ENCODE measurements around the gene DUSP14. TPM values are rescaled to one million over a fixed set of nuclear protein-coding genes. Genes with fewer than 3 reads are reported as not detected.
"Not testable (repeated sequence)": the region's sequence is repeated elsewhere in the genome, so short reads cannot be mapped to it uniquely, and the experiment has no call there.

The DUSP14 gene
- total and polyA plus RNA-seq, 2 of the 8 experiments (the other 6 are each of a cell fraction or from before 2014, with no cell fraction given), result 22.1 to 37.9 TPM

DNA sequence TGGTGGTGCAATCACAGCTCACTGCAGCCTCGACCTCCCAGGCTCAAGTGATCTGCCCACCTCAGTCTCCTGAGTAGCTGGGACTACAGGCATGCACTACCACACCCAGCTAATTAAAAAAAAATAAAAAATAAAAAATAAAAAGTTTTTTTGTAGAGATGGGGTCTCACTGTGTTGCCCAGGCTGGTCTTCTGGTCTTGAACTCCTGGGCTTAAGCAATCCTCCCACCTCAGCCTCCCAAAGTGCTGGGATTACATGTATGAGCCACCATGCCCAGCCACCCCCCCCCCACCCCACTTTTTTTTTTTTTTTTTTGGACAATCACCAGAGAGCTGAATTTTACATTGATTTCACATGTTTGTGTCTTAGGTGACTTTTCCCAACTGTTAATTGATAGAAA lies 22.0 kb downstream of the DUSP14 start:
- not testable (repeated sequence) for H3K56ac ChIP-seq (replicated peaks; ENCODE audit: insufficient read length, low read depth, low read length); H2AFZ ChIP-seq (ENCODE audit: low read length); H3K79me2 ChIP-seq (ENCODE audit: control insufficient read depth in 1 of 2, insufficient read depth in 2 of 2, low read length in 2 of 2); H2BK12ac ChIP-seq (ENCODE audit: low read depth, low read length); H3K27me3 ChIP-seq (replicated peaks in 1 of 4; ENCODE audit: control insufficient read depth in 3 of 4, extremely low read depth in 1 of 4, insufficient read depth in 3 of 4, low read length in 3 of 4); H3K14ac ChIP-seq (ENCODE audit: insufficient read length); H4K8ac ChIP-seq (ENCODE audit: extremely low read depth, insufficient read depth, low read length); H3K4ac ChIP-seq (replicated peaks; ENCODE audit: insufficient read length, low read depth, low read length); H4K91ac ChIP-seq (replicated peaks; ENCODE audit: insufficient read length, low read length); H3K9me3 ChIP-seq (ENCODE audit: insufficient read depth in 2 of 2, low read depth in 1 of 2, low read length in 1 of 2); FAIRE-seq; H2AK5ac ChIP-seq (ENCODE audit: low read depth, low read length); H2BK5ac ChIP-seq (ENCODE audit: low read depth, low read length); H3K4me1 ChIP-seq (replicated peaks in 1 of 4; ENCODE audit: control insufficient read depth in 3 of 4, insufficient read depth in 4 of 4, low read length in 3 of 4); H2BK15ac ChIP-seq (ENCODE audit: low read length); H2BK20ac ChIP-seq (ENCODE audit: low read length); H3K79me1 ChIP-seq (ENCODE audit: low read depth, low read length); H4K5ac ChIP-seq (ENCODE audit: insufficient read length, low read depth, low read length); H3K23me2 ChIP-seq (ENCODE audit: low read depth, low read length); H3K23ac ChIP-seq (ENCODE audit: insufficient read length); H3K9ac ChIP-seq (replicated peaks in 1 of 4; ENCODE audit: extremely low read depth in 1 of 4, low read depth in 3 of 4, low read length in 3 of 4); H3K27ac ChIP-seq (ENCODE audit: low read depth, low read length); H3K4me2 ChIP-seq (ENCODE audit: insufficient read depth in 1 of 2, low read depth in 2 of 2, low read length in 2 of 2); H3K4me3 ChIP-seq (ENCODE audit: extremely low read depth in 1 of 4, insufficient read depth in 2 of 4, low read depth in 3 of 4, low read length in 4 of 4); DNase-seq (ENCODE audit: low read depth in 1 of 2, low spot score in 2 of 2); H3K18ac ChIP-seq (ENCODE audit: extremely low read depth, low read length); H4K20me1 ChIP-seq (replicated peaks in 1 of 2; ENCODE audit: control insufficient read depth in 1 of 2, insufficient read depth in 2 of 2, low read length in 2 of 2); H2BK120ac ChIP-seq (replicated peaks; ENCODE audit: low read depth, low read length)
- CTCF ChIA-PET (ENCODE audit: partially characterized antibody), result interaction anchor here (0.7 to 1.4 kb wide), 4 partner anchors 9 to 31 kb away, joined by 3 to 4 read pairs (median 3); no protein-coding TSS in a partner anchor
- WGBS, 2 experiments (ENCODE audit: extremely low coverage in 1 of 2, insufficient coverage in 1 of 2, insufficient read length in 1 of 2, insufficient replicate concordance in 2 of 2, low coverage in 1 of 2, low lambda C conversion rate in 2 of 2, missing lambda C conversion rate in 1 of 2), result 100% methylated on average over 1 of the region's 1 CpG; no CpG with 5 or more reads in 1 of the 2 experiments
- POLR2A ChIA-PET (ENCODE audit: partially characterized antibody), result interaction anchor here (2.0 kb wide), 1 partner anchor 17 kb away, joined by 5 read pairs; no protein-coding TSS in a partner anchor
- peaks cover 0 to 22% (median 4%) of the 10 kb centered on the region in 4 experiments; a peak in 5 of 8 replicates for H3K36me3 ChIP-seq (ENCODE audit: control insufficient read depth in 2 of 4, insufficient read depth in 4 of 4, low read length in 3 of 4)
